Stimulated activated CD8-positive, alpha-beta memory T cell treated with anti-CD3 and anti-CD28 coated beads, Interleukin-4, amount 100 ng/mL, for 1 hour (primary cell): ENCODE data around the gene ARHGAP35.

Experiments
- DNase-seq, 2 donors: peaks; one replicate each; pipeline ENCODE4 v3.0.0-alpha.2; 2020; ENCODE audit warnings: low read depth in 2 of 2, low spot score in 1 of 2

The ARHGAP35 gene

GRCh38 chr19:46902402-46902766 lies 41.6 kb downstream of the ARHGAP35 start:
- no peak for DNase-seq

DNA sequence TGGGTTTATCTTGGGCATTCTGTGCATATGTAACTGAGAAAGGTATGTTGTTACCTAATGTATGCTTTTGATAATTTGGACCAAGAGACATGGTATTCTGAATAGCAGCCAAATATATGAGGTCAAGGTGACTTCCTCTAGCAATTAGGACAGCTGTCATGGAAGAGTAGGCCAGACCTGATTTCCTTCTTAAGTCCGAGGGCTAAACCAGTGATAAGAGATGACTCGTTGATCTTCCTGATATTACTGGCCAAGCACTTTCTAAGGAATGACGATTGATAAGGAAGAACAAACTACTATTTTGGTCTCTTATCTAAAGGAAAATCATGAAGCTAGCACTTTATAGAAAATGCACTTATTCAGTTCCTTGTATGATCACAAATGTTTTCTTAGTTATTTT lies 42.7 kb downstream of the ARHGAP35 start:
- no peak for DNase-seq

DNA sequence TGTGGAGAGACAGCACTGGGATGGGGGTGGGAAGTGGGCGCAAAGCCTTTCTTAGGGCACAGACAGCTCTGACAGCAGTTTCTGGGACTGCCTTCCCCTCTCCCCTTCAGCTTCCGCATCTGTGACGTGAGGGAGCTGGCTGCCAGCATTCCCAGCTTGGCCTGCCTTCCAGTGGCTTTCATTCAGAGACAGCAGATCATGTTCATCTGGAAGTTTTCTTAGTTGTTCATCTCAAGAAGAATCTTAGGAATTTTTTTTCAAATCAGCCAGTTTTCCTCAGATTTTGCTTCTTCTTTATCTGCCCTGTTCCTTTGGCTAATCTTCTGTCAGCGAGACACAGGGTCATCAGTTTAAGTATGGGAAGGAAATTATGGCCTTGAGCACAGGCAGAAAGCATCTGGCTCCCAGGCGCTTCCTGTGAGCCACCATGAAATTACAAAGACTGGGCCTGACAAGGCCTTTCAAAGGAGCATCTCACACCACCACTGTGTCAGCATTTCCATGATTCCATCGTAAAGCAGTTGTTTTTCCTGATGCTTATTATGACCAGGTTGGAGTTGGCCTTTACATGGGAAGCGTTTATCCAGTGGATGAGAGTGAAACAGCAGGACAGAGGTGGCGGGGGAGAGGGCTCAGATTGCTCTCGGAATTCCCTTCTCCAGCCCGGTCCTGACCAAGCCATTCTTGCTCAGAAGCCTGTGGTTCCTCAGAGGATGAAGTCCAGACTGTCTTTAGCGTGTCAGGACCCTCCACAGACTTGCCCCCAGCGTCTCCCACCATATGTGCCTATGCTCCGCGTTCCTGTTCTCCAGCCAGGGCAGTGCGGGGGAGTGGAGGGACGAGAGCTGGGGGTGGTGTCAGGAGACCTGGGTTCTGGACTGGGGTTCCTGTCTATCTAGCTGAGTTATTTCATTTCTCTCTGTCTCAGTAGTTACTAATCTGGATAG lies 43.6 kb downstream of the ARHGAP35 start:
- DNase-seq, result no peak

DNA sequence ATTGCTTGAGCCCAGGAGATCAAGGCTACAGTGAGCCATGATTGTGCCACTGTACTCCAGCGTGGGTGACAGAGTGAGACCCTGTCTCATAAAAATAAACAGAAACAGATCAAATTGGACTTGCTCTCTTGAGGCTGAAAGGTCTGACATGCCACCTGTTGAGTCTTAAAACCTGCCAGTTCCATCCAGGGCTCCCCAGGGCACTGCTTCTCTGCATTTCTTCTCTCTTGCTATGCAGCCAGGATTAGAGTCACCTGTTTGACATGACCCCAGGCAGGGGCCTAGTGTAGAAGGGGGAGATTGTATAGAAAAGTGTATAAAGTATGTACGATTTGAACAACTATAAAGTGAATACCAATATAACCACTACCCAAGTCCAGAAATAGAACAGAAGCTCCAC lies 45.4 kb downstream of the ARHGAP35 start:
- DNase-seq, result no peak

DNA sequence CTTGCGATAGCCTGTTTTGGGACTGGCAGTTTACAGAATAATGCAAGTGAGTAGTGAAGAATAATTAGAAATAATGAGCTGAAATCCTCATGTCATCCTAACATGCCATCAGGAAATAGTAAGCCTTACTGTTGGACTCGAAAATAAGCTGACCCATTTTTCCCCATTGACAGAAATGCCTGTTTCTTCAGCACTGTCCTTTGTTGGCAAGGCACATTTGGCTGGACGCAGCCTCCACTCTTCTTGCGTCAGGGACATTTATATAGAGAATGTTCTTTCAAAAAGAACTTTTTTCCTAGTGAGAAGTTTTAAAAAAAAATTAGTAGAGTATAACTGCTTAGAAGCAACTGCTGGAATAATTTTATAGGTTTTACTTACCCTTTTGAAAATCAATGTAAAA lies 47.1 kb downstream of the ARHGAP35 start:
- no peak for DNase-seq

- no peak for DNase-seq
Measured at GRCh38 chr19:46909356-46909755, 48.6 kb downstream of the ARHGAP35 start.
